HK-2 (cell line): ENCODE data around the gene ESD.
"Not testable (repeated sequence)": the region's sequence is repeated elsewhere in the genome, so short reads cannot be mapped to it uniquely, and the experiment has no call there.

Experiments
- DNase-seq: peaks from one replicate; pipeline ENCODE4 v3.0.0-alpha.2; 2018; ENCODE audit not compliant: unreplicated experiment

ESD gene, protein sequence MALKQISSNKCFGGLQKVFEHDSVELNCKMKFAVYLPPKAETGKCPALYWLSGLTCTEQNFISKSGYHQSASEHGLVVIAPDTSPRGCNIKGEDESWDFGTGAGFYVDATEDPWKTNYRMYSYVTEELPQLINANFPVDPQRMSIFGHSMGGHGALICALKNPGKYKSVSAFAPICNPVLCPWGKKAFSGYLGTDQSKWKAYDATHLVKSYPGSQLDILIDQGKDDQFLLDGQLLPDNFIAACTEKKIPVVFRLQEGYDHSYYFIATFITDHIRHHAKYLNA

DNA sequence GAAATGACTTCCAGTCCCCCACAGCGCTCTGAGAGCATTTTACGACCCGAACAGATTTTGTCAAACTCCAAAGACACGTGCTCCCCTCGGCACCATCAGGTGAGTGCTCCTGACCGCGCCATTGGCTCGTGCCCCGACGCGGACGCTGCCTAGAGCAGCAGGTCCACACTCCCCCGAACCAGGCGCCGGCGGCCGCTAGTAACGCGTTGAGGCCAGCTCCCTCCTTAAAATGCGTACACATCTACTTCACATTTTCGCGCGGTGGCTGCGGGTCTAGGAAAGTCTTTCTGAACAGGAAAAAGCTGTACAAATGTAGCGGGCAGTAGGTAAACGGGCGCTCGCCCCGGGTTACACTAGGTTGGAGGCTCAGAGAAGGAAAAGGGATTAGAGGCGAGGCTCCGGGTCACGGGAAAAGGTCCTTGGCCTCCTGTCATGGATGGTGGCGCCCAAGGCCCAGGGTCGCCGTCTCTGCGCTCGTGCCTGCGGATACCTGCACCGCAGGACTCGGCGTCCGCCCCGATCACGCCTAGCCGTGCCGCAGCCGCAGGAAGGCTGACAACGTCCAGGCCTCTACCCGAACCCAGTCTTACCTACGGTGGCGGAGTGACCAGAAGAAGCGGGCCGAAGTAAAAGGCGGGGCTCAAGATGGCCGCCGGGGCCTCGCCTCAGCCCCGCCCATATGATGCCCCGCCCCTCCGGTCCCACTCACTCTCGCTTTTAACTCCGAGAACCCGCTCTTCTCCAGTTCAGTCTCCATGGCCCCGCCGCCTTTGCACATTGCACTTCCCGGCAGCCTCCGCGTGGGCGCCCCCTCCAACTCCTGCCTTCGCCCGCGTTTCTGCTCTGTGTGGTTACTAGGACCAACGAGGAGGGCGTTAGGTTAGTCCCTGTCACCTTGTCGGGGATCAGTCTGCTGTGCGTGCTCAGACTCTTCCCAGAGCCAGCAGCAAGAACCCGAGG is at the start of gene ESD:
Gene ESD, minus strand, starts transcription at position 647 of the 960 bp plus-strand sequence. CDS start 5,748 bp downstream, outside the sequence.
- DNase-seq: peak; percentile 89

DNA sequence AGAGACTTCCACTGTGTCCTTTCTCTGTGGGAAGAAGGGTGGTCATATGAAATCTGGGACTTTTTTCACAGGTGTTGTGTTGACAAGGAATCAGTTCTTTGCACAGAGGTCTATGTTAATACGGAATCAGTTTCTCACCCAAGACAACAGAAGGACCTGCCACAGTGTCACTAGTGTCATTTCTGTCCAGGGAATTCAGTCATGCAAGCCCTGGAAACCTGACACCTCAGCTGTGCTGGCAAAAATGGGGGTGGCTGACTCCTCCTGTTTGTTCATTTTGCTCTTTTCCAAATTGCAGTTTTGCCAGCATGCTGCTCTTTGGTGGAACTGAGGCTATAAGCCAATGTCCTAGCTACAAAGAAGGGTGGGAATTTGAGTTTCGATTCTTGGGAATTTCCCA is 49.8 kb upstream of the ESD start:
- no peak for DNase-seq

DNA sequence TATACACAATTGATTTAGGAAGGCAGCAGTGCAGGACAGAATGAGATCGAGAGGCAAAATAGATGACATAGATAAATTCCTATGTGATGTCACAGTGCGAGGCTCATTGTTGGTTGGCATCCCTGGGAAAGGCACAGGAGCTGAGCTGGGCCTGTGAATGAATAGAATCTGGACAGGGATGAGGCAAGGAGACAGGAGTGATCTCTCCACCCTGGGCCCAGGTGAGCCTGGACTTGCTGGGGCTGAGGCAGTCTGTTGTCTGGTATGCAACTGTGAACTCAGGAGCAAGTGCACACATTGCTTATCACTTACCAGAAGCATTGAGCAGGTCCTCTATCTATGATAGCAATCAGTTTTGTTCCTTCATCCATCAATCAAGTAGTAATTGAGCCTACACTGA is 48.2 kb upstream of the ESD start:
- DNase-seq: no peak

GRCh38 chr13:46844431-46844830 is 47.5 kb upstream of the ESD start:
- no peak for DNase-seq

GRCh38 chr13:46839399-46839798 is 42.4 kb upstream of the ESD start:
- no peak for DNase-seq

- DNase-seq: no peak
Observed at GRCh38 chr13:46834657-46835056, 37.7 kb upstream of the ESD start.

DNA sequence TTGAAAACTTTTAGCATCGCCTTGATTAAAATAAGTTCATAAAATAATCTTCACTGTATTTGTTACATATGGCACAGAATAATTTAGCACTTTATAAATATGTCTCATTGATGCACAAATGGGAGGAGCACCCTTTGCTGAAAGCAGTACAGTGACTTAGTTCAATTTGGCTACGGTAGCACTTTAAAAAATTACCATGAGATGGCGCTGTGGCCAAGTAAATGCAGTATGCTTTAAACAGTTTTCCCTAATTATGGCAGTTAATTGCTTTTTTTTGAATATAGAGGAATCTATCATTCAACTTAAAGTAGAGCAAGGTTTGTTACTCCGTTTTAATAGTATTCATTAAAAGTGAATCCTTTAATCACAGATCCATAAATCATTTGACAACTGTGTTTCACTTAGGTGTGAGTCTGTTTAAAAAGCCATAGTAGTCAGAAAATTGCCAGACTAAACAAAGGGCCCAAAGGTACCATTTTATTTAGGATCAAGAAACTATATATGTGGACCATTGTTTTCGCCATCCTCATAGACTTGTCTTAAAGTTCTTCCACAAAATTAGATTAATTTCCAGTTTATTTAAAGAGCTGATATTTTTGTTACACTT is 34.7 kb upstream of the ESD start:
- no peak for DNase-seq

DNA sequence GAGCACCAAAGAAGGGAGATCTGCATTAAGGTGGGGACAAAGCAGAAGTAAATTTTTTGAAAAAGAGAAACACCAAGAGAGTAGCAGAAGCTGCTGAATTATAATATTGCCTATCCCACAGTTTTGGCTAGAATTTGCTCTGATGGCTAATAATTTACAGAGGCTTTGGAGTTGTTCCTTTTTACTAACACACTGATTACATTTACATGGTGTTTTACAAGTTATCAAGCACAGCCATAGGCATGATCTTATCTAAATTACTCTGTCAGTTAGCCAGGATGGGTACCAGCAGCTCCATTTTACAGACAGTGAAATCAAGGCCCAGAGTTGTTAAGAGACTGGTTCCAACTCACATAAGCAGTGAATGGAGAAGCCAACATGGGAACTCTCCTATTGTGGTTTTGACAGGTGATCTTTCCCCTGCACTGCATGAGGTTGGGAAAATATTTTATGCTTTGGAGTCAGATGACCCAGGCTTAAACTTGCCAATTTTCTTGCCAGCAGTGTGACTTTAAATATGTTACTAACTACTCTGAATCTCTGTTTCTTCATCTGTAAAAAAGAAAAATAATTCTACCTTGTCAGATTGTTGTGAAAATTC is 33.5 kb upstream of the ESD start:
- DNase-seq: no peak

GRCh38 chr13:46822551-46822950 is 25.6 kb upstream of the ESD start:
- no peak for DNase-seq

- DNase-seq: no peak
Observed at GRCh38 chr13:46817838-46818476, 21.0 kb upstream of the ESD start.

- DNase-seq: no peak
Observed at GRCh38 chr13:46817095-46817494, 20.1 kb upstream of the ESD start.

GRCh38 chr13:46816371-46816770 is 19.4 kb upstream of the ESD start:
- no peak for DNase-seq

GRCh38 chr13:46812301-46812797 is 15.4 kb upstream of the ESD start:
- no peak for DNase-seq

DNA sequence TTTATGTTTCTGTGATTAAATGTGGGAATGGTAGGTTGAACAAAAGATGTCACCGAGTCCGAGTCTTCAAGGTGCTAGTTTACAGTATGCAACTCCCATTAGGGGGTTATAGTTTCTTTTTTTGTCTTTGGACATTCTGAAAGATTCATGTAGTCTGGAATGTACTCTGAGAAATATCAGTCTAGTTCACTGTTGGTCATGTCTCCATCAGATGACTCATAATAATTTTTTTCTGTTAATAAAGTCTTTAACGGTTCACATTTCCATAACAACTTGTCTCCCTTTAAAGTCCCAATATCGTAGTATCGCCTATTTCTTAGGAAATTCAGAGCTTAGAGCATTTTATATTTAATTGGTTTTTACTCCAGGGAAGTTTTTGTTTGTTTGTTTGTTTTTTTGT is 13.5 kb upstream of the ESD start:
- no peak for DNase-seq

DNA sequence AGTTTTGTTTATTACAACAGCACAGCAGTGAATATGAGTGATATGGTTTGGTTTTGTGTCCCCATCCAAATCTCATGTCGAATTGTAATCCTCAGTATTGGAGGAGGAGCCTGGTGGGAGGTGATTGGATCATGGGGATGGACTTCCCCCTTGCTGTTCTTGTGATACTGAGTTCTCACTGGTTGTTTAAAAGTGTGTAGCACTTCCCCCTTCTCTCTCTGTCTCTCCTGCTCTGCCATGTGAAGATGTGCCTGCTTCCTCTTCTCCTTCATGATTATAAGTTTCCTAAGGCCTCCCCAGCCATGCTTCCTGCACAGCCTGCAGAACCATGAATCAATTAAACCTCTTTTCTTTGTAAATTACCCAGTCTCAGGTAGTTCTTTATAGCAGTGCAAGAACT is 8.0 kb upstream of the ESD start:
- DNase-seq: not testable (repeated sequence)

DNA sequence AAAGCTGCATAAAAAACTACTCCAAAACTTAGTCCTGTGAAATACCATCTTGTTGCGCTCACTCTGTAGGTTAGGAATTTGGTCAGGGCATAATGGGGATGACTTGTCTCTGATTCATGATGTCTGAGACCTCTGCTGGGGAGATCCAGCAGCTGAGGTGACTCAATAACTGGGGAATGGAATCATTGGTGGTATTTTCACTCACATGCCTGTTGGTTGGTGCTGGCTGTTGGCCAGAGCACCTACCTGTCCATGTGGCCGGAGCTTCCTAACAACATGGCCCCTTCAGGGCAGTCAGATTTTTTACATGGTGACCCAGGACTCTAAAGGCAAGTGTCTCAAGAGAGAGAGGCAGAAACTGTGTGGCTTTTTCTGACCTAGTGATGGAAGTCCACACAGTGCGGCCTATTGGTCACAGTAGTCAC is 7.4 kb upstream of the ESD start:
- peak; percentile 73 for DNase-seq

DNA sequence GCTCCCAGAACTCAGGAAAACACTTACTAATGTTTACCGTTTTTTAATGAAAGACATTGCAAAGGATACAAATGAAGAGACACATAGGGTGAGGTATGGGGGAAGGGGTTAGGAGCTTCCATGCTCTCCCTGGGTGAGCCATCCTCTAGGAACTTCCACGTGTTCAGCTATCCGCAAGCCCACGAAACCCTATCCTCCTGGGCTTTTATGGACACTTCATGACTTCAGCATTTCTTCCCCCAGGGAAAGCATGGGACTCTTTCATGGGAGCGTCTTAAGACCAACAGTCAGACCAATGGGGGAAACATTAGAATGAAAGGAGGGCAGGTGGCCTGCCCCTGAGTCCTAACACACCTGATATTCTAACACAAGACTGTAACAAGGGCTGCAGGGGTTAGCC is 6.6 kb upstream of the ESD start:
- no peak for DNase-seq

DNA sequence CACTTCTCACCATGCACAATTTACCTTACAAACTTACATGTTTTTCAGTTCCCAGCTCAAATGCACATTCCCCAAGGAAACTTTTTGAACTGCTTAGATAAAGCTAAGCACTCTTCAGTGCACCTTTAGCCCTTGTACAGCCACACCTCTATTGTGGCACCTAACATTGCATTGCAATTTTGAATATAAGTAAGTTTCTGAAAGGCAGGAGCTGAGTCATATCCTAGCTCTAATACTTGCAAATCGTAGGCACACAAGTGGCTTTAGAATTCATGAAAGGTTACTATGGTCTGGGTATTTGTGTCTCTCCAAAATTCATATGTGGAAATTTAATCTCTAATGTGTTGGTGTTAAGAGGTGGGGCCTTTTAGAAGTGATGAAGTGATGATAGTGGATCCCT is 4.9 kb upstream of the ESD start:
- no peak for DNase-seq

DNA sequence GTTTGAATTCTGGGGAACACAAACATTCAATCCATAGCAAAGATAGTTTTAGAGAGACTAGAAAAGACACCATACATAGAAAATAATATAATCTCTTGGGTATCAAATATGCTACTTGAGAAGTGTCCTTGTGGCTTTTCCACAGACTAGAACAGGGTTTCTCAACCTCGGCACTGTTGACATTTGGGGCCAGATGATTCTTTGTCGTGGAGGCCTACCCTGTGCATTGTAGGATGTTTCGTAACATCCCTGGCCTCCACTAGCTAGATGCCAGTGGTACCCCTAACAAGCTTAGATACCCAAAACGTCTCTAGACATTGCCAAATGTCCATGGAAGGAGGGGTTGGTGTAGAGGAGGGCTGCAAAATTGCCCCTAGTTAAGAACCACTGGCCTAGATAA is 2.2 kb upstream of the ESD start:
- no peak for DNase-seq

- peak; percentile 30 for DNase-seq
Observed at GRCh38 chr13:46797501-46798237, 708 bp upstream of the ESD start.

- no peak for DNase-seq
Observed at GRCh38 chr13:46796129-46796514, 839 bp downstream of the ESD start.
